ENCODE data around the gene TBR1.

The TBR1 gene

GRCh38 chr2:161430386-161430785 lies 14.3 kb downstream of the TBR1 start:
- no peak for ATAC-seq (ENCODE audit: insufficient read depth, low read depth)
- no peaks in the 10 kb centered on the region for H4K20me1 ChIP-seq (ENCODE audit: insufficient read depth, low read length)
- H3K27ac ChIP-seq (ENCODE audit: low read length), result no peak overlapping the region
- H3K4me2 ChIP-seq (ENCODE audit: insufficient read depth, low read length), result no peak overlapping the region
- no peak overlapping the region for H3K9ac ChIP-seq (ENCODE audit: low read depth, low read length)
- no peaks in the 10 kb centered on the region for H3K9me3 ChIP-seq (ENCODE audit: insufficient read depth, low read length, severe bottlenecking)
- H3K4me3 ChIP-seq (ENCODE audit: low read depth in 1 of 2, low read length in 2 of 2), result no peak overlapping the region
- no peak for DNase-seq
- no peak overlapping the region for H2AFZ ChIP-seq (ENCODE audit: low read depth, low read length)
- H3K36me3 ChIP-seq (ENCODE audit: insufficient read depth, low read length), result no peaks in the 10 kb centered on the region
- no peak for TF ChIP-seq EZH2 (IDR thresholded peaks at IDR 0.05; ENCODE audit: borderline replicate concordance, low read depth, low read length, severe bottlenecking)
- TF ChIP-seq, protein P1, sequence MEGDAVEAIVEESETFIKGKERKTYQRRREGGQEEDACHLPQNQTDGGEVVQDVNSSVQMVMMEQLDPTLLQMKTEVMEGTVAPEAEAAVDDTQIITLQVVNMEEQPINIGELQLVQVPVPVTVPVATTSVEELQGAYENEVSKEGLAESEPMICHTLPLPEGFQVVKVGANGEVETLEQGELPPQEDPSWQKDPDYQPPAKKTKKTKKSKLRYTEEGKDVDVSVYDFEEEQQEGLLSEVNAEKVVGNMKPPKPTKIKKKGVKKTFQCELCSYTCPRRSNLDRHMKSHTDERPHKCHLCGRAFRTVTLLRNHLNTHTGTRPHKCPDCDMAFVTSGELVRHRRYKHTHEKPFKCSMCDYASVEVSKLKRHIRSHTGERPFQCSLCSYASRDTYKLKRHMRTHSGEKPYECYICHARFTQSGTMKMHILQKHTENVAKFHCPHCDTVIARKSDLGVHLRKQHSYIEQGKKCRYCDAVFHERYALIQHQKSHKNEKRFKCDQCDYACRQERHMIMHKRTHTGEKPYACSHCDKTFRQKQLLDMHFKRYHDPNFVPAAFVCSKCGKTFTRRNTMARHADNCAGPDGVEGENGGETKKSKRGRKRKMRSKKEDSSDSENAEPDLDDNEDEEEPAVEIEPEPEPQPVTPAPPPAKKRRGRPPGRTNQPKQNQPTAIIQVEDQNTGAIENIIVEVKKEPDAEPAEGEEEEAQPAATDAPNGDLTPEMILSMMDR (IDR thresholded peaks at IDR 0.05; ENCODE audit: borderline replicate concordance, extremely low read depth, low read length, poor library complexity, severe bottlenecking), result no peak
- no peaks in the 10 kb centered on the region for H3K27me3 ChIP-seq (ENCODE audit: insufficient read depth, low read length, poor library complexity)
- no peaks in the 10 kb centered on the region for H3K79me2 ChIP-seq (ENCODE audit: insufficient read depth, low read length)
- no peaks in the 10 kb centered on the region for H3K4me1 ChIP-seq (ENCODE audit: insufficient read depth, low read length)

- Histone ChIP-seq H3K36me3 (ENCODE audit: insufficient read depth, low read length) (no peaks in the 10 kb centered on the region), H3K4me3 (ENCODE audit: low read depth in 1 of 2, low read length in 2 of 2) (no peak overlapping the region), H3K9ac (ENCODE audit: low read depth, low read length) (no peak overlapping the region), H3K27me3 (ENCODE audit: insufficient read depth, low read length, poor library complexity) (no peaks in the 10 kb centered on the region), H3K27ac (ENCODE audit: low read length) (no peak overlapping the region), H2AFZ (ENCODE audit: low read depth, low read length) (no peak overlapping the region), H3K9me3 (ENCODE audit: insufficient read depth, low read length, severe bottlenecking) (no peaks in the 10 kb centered on the region), H3K4me2 (ENCODE audit: insufficient read depth, low read length) (no peak overlapping the region), H3K79me2 (ENCODE audit: insufficient read depth, low read length) (no peaks in the 10 kb centered on the region), H3K4me1 (ENCODE audit: insufficient read depth, low read length) (no peaks in the 10 kb centered on the region), H4K20me1 (ENCODE audit: insufficient read depth, low read length) (no peaks in the 10 kb centered on the region)
- DNase-seq (no peak), ATAC-seq (ENCODE audit: insufficient read depth, low read depth) (no peak)
- TF ChIP-seq, protein P1 (IDR thresholded peaks at IDR 0.05; ENCODE audit: borderline replicate concordance, extremely low read depth, low read length, poor library complexity, severe bottlenecking), result no peak
- no peak for TF ChIP-seq EZH2 (IDR thresholded peaks at IDR 0.05; ENCODE audit: borderline replicate concordance, low read depth, low read length, severe bottlenecking)
Observed at GRCh38 chr2:161432107-161432506, 16.0 kb downstream of the TBR1 start.

DNA sequence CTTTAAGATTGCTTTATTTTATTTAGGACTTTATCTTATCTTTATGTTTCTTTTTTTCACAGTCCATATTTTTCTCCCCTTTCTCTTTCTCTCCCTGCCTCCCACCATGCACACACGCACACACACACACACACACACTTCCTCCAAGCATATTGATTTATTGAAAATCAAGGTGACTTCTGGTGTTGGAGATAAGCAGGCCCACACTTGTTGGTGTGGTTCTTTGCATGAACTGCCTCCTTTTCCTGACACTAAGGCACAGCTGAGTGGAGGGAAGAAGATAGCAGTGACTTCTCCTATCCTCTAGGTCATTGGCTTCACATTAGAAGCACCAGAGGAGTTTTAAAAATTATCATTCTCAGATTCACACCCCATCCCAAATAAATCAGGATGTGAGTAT lies 18.0 kb downstream of the TBR1 start:
- no peak for TF ChIP-seq EZH2 (IDR thresholded peaks at IDR 0.05; ENCODE audit: borderline replicate concordance, low read depth, low read length, severe bottlenecking)
- TF ChIP-seq, protein P1 (IDR thresholded peaks at IDR 0.05; ENCODE audit: borderline replicate concordance, extremely low read depth, low read length, poor library complexity, severe bottlenecking), result no peak
- H3K9ac ChIP-seq (ENCODE audit: low read depth, low read length), result no peak overlapping the region
- no peak for ATAC-seq (ENCODE audit: insufficient read depth, low read depth)
- no peaks in the 10 kb centered on the region for H3K79me2 ChIP-seq (ENCODE audit: insufficient read depth, low read length)
- no peaks in the 10 kb centered on the region for H3K9me3 ChIP-seq (ENCODE audit: insufficient read depth, low read length, severe bottlenecking)
- H2AFZ ChIP-seq (ENCODE audit: low read depth, low read length), result no peak overlapping the region
- no peak overlapping the region for H3K4me2 ChIP-seq (ENCODE audit: insufficient read depth, low read length)
- H3K27me3 ChIP-seq (ENCODE audit: insufficient read depth, low read length, poor library complexity), result no peaks in the 10 kb centered on the region
- DNase-seq, result no peak
- H3K4me1 ChIP-seq (ENCODE audit: insufficient read depth, low read length), result no peaks in the 10 kb centered on the region
- H4K20me1 ChIP-seq (ENCODE audit: insufficient read depth, low read length), result no peaks in the 10 kb centered on the region
- no peaks in the 10 kb centered on the region for H3K36me3 ChIP-seq (ENCODE audit: insufficient read depth, low read length)
- no peak overlapping the region for H3K4me3 ChIP-seq (ENCODE audit: low read depth in 1 of 2, low read length in 2 of 2)
- H3K27ac ChIP-seq (ENCODE audit: low read length), result no peak overlapping the region

DNA sequence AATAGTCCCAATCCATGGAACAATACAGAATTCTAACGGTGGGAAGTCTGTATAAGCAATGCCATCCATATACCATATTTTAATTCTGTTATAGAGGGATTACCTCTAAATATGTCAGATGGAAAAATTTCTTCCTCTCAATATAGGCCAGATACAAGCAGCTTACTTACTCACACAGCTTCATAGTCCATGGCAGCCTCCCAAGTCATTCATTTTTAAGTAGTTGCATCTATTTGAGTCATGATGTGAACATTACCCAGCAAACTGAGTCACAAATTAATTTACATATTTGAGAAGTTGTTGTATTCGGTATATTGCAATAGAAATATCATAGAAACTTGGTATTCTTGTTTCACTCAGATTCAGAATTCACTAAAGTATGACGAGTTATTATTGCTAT lies 20.3 kb downstream of the TBR1 start:
- ATAC-seq (ENCODE audit: insufficient read depth, low read depth), result no peak
- no peak for TF ChIP-seq EZH2 (IDR thresholded peaks at IDR 0.05; ENCODE audit: borderline replicate concordance, low read depth, low read length, severe bottlenecking)
- TF ChIP-seq, protein P1 (IDR thresholded peaks at IDR 0.05; ENCODE audit: borderline replicate concordance, extremely low read depth, low read length, poor library complexity, severe bottlenecking), result no peak
- no peaks in the 10 kb centered on the region for H3K79me2 ChIP-seq (ENCODE audit: insufficient read depth, low read length)

More for the DNA sequence above, 20.3 kb downstream of the TBR1 start:
- Histone ChIP-seq H3K9me3 (ENCODE audit: insufficient read depth, low read length, severe bottlenecking) (no peaks in the 10 kb centered on the region), H3K9ac (ENCODE audit: low read depth, low read length) (no peak overlapping the region), H3K4me3 (ENCODE audit: low read depth in 1 of 2, low read length in 2 of 2) (no peak overlapping the region), H4K20me1 (ENCODE audit: insufficient read depth, low read length) (no peaks in the 10 kb centered on the region), H3K4me2 (ENCODE audit: insufficient read depth, low read length) (no peak overlapping the region), H3K4me1 (ENCODE audit: insufficient read depth, low read length) (no peaks in the 10 kb centered on the region), H2AFZ (ENCODE audit: low read depth, low read length) (no peak overlapping the region), H3K36me3 (ENCODE audit: insufficient read depth, low read length) (no peaks in the 10 kb centered on the region), H3K27me3 (ENCODE audit: insufficient read depth, low read length, poor library complexity) (no peaks in the 10 kb centered on the region), H3K27ac (ENCODE audit: low read length) (no peak overlapping the region)
- no peak for DNase-seq
